HepG2 (cell line): ENCODE results near the gene HADH.

Experiments
- CHD2 ChIP-seq: IDR thresholded peaks from 2 replicates; pipeline ENCODE4 v1.6.1; 2011; ENCODE audit warnings: low read depth, low read length, improper control_type of control experiment
- LCORL ChIP-seq, 2 experiments: fragments of 450-650 bp in 1 of 2; sonication (generic) in 1 of 2; formaldehyde crosslinking in 1 of 2; IDR thresholded peaks; 2 replicates each; pipeline versions ENCODE4 v1.5.0 to v1.6.1; 2017 to 2020; ENCODE audit warnings: antibody characterized with exemption in 1 of 2, missing genetic modification reagents in 1 of 2
- ZNF24 ChIP-seq: fragments of 450-650 bp; IDR thresholded peaks from 2 replicates; pipeline ENCODE4 v1.6.1; 2017; ENCODE audit warnings: antibody characterized with exemption, mild to moderate bottlenecking

- TF ChIP-seq ZNF24 = no peak
- no peak for TF ChIP-seq LCORL (IDR thresholded peaks at IDR 0.05)
- TF ChIP-seq LCORL (CRISPR knock-in tag; IDR thresholded peaks at IDR 0.05) = no peak
- TF ChIP-seq CHD2 = no peak
Measured at GRCh38 chr4:108042927-108043326, 53.2 kb downstream of the HADH start.
